ENCODE data around the gene CRYGA. TPM values are rescaled to one million over a fixed set of nuclear protein-coding genes. Genes with fewer than 3 reads are reported as not detected.
"Not testable (repeated sequence)": the region's sequence is repeated elsewhere in the genome, so short reads cannot be mapped to it uniquely, and the experiment has no call there.

The CRYGA gene
- polyA plus RNA-seq, 5 donors, result not detected

- DNase-seq, result no peak
These were observed 36.3 kb downstream of the CRYGA start for GRCh38 chr2:208127090-208127489.

GRCh38 chr2:208125251-208125650 lies 38.1 kb downstream of the CRYGA start:
- DNase-seq, result no peak

DNA sequence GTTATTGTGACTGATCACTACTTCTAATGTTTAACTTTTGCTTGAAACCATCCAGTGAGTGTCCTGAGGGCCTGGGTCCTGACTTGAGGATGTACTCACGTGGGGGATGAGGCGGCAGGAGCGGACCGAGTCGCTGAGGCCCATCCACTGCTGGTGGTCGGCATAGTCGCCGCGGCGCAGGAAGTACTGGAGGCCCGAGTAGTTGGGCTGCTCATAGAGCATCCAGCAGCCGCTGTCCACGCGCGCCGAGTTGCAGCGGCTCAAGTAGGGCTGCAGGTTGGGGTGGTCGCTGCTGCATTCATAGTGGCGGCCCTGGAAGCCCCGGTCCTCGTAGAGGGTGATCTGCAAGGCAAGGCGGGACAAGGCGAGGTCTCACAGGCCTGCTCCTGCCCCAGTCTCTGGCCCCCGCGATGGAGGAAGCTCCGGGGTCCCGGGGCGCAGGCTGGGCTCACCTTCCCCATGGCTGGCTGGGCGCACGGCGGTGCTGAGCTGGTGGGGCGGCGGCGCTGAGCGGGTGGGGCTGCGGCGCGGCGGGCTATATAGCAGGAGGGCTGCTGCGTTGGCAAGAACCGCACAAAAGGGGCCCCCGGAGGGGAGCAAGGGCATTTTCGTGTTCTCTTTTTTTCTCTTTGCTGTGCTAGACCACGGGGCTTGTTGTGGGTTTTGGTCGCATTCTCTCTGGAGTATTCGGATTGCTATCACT lies 39.2 kb downstream of the CRYGA start, which contains the start of gene CRYGD:
CRYGD (minus strand) TSS at position 512 of the 703 bp plus-strand sequence; CDS start at position 461, 51 bp downstream.
- DNase-seq, result not testable (repeated sequence)

- no peak for DNase-seq
These were observed 41.1 kb downstream of the CRYGA start for GRCh38 chr2:208122248-208122647.

DNA sequence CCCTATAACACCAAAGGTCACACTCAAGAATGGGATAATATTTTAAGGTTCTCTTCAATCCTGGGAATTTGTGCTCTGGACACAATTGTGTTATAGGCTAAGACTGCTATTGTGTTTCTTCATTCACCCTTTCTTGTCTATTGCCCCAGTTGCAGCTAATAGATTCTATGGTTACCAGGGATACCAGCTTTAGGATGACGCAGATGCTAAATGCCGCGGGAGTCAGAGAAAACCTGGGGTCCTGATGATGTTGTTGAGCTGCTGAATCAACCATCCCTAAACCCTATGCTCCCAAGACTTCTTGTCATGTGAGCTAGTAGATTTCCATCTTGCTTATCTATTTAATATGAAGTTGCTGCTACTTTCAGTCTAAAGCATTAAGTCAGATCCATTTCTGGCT lies 44.5 kb downstream of the CRYGA start:
- DNase-seq, result no peak

DNA sequence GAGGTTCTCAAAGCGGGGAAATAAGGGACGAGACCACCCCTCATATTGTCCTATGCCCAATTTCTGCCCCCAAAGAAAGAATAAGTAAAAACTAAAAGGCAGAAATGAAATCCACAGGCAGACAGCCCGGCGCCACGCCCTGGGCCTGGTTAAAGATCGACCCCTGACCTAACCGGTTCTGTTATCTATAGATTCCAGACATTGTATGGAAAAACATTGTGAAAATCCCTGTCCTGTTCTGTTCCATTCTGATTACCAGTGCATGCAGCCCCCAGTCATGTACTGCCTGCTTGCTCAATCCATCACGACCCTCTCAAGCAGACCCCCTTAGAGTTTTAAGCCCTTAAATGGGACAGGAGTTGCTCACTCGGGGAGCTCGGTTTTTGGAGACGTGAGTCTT lies 46.0 kb downstream of the CRYGA start:
- DNase-seq, result not testable (repeated sequence)

DNA sequence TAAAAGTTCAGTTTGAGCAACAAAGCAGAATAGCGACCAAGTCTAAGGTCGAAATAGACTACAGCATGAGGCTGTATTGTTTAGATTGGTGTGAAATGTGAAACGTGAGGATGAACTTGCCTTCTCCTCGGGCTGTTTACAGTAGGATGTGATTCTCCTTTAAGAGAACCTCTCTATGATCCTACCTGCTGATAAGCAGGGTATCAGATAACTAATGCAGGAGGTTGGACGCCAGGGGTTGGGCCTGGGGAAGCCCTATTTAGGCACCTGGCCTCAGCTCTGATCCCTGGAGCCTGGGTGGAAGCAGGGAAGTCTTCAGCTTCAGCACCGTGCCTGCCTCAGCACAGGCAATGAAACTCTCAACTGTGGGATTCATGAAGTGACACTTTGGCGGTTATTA lies 50.4 kb downstream of the CRYGA start:
- DNase-seq, result no peak

DNA sequence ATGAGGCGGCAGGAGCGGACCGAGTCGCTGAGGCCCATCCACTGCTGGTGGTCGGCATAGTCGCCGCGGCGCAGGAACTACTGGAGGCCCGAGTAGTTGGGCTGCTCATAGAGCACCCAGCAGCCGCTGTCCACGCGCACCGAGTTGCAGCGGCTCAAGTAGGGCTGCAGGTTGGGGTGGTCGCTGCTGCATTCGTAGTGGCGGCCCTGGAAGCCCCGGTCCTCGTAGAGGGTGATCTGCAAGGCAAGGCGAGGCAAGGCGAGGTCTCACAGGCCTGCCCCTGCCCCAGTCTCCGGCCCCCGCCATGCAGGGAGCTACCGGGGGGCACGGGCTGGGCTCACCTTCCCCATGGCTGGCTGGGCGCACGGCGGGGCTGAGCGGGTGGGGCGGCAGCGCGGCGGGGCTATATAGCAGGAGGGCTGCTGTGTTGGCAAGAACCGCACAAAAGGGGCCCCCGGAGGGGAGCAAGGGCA lies 51.1 kb downstream of the CRYGA start:
- not testable (repeated sequence) for DNase-seq

Other genes with a start within 250 kb of the CRYGA start
- 10 to 100 TPM; 12.1 to 15.8 (median 14.6) TPM for gene PLEKHM3, start 138.1 kb downstream of the CRYGA start, polyA plus RNA-seq (ENCODE audit: insufficient read depth in 1 of 5, insufficient read length in 5 of 5, low replicate concordance in 1 of 5)
- under 1 TPM in 1 of 5 donors, not detected in 4; 0.25 TPM for gene CRYGD, start 39.1 kb downstream of the CRYGA start, polyA plus RNA-seq (ENCODE audit: insufficient read depth in 1 of 5, insufficient read length in 5 of 5, low replicate concordance in 1 of 5)
- not detected for gene CRYGC, start 33.8 kb downstream of the CRYGA start, polyA plus RNA-seq (ENCODE audit: insufficient read depth in 1 of 5, insufficient read length in 5 of 5, low replicate concordance in 1 of 5)
- gene CRYGB, start 17.4 kb downstream of the CRYGA start, polyA plus RNA-seq (ENCODE audit: insufficient read depth in 1 of 5, insufficient read length in 5 of 5, low replicate concordance in 1 of 5), result not detected
- gene C2orf80, start 26.4 kb upstream of the CRYGA start, polyA plus RNA-seq (ENCODE audit: insufficient read depth in 1 of 5, insufficient read length in 5 of 5, low replicate concordance in 1 of 5), result under 1 TPM in 1 of 5 donors, not detected in 4; 0.19 TPM
- 100 to 1,000 TPM in 1 of 5 donors, 10 to 100 TPM in 4; 83.2 to 101 (median 87.5) TPM for gene IDH1, start 91.5 kb upstream of the CRYGA start, polyA plus RNA-seq (ENCODE audit: insufficient read depth in 1 of 5, insufficient read length in 5 of 5, low replicate concordance in 1 of 5)
- gene PIKFYVE, start 102.7 kb upstream of the CRYGA start, polyA plus RNA-seq (ENCODE audit: insufficient read depth in 1 of 5, insufficient read length in 5 of 5, low replicate concordance in 1 of 5), result 10 to 100 TPM; 17.0 to 29.4 (median 25.8) TPM
- gene PTH2R, start 243.2 kb upstream of the CRYGA start, polyA plus RNA-seq (ENCODE audit: insufficient read depth in 1 of 5, insufficient read length in 5 of 5, low replicate concordance in 1 of 5), result under 1 TPM in 4 of 5 donors, not detected in 1; 0.10 to 0.37 (median 0.17) TPM